GM12891 (cell line): ENCODE measurements around the gene PHYHD1.

Experiments
- POLR2A ChIP-seq: IDR thresholded peaks from 2 replicates; pipeline ENCODE4 v1.6.1; 2011; ENCODE audit warnings: low read depth, low read length, control low read depth
- SPI1 ChIP-seq: IDR thresholded peaks from 2 replicates; pipeline ENCODE4 v1.6.1; 2011; ENCODE audit warnings: low read depth, low read length, control low read depth
- TAF1 ChIP-seq: IDR thresholded peaks from 2 replicates; pipeline ENCODE4 v1.6.1; 2011; ENCODE audit warnings: low read depth, low read length, control low read depth

DNA sequence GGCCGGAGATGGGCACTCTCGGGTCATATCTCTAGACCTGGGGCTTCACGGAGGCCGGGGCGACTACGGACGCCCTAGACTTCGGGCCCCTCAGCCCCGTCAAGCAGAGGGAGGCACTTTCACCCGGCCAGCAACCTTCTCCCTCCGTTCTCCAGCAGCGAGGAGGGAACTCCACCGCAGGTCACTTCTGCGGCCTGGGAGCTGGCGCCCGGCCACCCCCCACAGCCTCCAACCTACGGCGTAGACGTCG lies 26.4 kb downstream of the PHYHD1 start:
- TF ChIP-seq SPI1 (no peak), POLR2A (no peak), TAF1 (no peak)
